Esophagus muscularis mucosa (tissue), 4 donors: ENCODE data around the gene CUL4B. TPM values are rescaled to one million over a fixed set of nuclear protein-coding genes. Genes with fewer than 3 reads are reported as not detected.

Source experiments
- DNase-seq: peaks from one replicate; pipeline ENCODE4 v3.0.0-alpha.2; 2017; ENCODE audit errors: extremely low spot score
- H3K27ac ChIP-seq, 4 donors: fragments of 200-600 bp; sonication (generic); replicated peaks in 1 of 4; 1 replicate in 3 of 4; 2 replicates in 1 of 4; pipeline ENCODE4 v1.5.1; 2016 to 2019; ENCODE audit warnings: mild to moderate bottlenecking in 1 of 4
- H3K27me3 ChIP-seq, 4 donors: fragments of 200-600 bp; sonication (generic); one replicate each; pipeline versions ENCODE4 v1.5.1 to v1.6.0; 2016 to 2019
- H3K36me3 ChIP-seq, 4 donors: fragments of 200-600 bp; sonication (generic); one replicate each; pipeline ENCODE4 v1.5.1; 2016 to 2019
- H3K4me1 ChIP-seq, 4 donors: fragments of 200-600 bp; sonication (generic); one replicate each; pipeline ENCODE4 v1.5.1; 2016 to 2019
- H3K4me3 ChIP-seq, 4 donors: fragments of 200-600 bp; sonication (generic); 1 replicate in 2 of 4; 2 replicates in 2 of 4; pipeline ENCODE4 v1.5.1; 2016 to 2019; ENCODE audit warnings: mild to moderate bottlenecking in 4 of 4, moderate library complexity in 1 of 4
- H3K9me3 ChIP-seq, 4 donors: fragments of 200-600 bp; sonication (generic); 1 replicate in 3 of 4; 2 replicates in 1 of 4; pipeline ENCODE4 v1.5.1; 2016 to 2019
- EP300 ChIP-seq: sonication (generic); formaldehyde crosslinking; IDR thresholded peaks from one replicate; pipeline ENCODE4 v1.6.1; 2017; ENCODE audit warnings: antibody characterized with exemption
- POLR2A ChIP-seq: fragments of 450-650 bp; IDR thresholded peaks from one replicate; pipeline ENCODE4 v1.6.1; 2017; ENCODE audit warnings: antibody characterized with exemption, moderate library complexity, mild to moderate bottlenecking, low read depth
- POLR2AphosphoS5 ChIP-seq, 2 donors: sonication (generic); formaldehyde crosslinking; IDR thresholded peaks; one replicate each; pipeline ENCODE4 v1.6.1; 2017; ENCODE audit warnings: antibody characterized with exemption in 2 of 2
- WGBS: methylation state at CpG from one replicate; pipeline ENCODE4 v1.1.5; 2018; 5-methylcytosine and 5-hydroxymethylcytosine counted together
- intact Hi-C: fragments of 100-400 bp; cut with DNase I; formaldehyde crosslinking; loops from one replicate; pipeline ENCODE4 v1.15.1; 2023
- total RNA-seq, 4 donors: library from RNA; depleted of rRNA; stranded (reverse); fragments of >200 nt; gene quantifications; one replicate each; pipeline versions ENCODE4 v1.1.0 to v1.2.1, GENCODE V29; 2016
- TF ChIP-seq, protein P1 (sequence below), 3 experiments: fragments of 200-600 bp in 2 of 3; fragments of 450-650 bp in 1 of 3; sonication (generic) in 2 of 3; IDR thresholded peaks; one replicate each; pipeline ENCODE4 v1.5.1; 2017 to 2019; ENCODE audit warnings: antibody characterized with exemption in 3 of 3, mild to moderate bottlenecking in 2 of 3, moderate library complexity in 1 of 3

Gene CUL4B
- total RNA-seq, 4 donors from 2014 or later = 31.5 to 45.7 (median 39.6) TPM

DNA sequence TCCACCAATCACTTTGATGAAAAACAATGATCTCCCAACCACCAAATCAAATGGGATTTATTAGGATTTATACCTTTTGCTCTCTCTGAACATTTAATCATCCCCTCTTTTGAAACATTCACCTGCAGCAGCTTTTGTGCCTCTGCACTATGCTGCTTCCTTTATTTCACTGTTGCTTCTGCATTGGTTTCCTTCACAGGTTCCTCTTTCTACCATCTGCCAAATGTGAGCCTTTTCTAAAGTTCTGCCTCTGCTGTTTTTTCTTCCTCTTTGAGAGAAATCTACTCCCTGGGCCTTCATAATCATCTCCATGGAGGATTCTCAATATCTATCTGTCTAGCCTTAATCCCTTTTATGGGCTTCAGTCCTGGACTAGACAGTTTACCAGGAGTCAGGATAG is 24.7 kb downstream of the CUL4B start:
- Histone ChIP-seq H3K36me3 (peaks cover 23 to 92% (median 49%) of the 10 kb centered on the region in 4 donors), H3K9me3 (no peaks in the 10 kb centered on the region), H3K27me3 (no peaks in the 10 kb centered on the region), H3K4me3 (no peak overlapping the region), H3K4me1 (no peaks in the 10 kb centered on the region), H3K27ac (no peak overlapping the region)
- TF ChIP-seq EP300 (no peak), POLR2A (no peak), POLR2AphosphoS5 (IDR thresholded peaks at IDR 0.05) (no peak)
- TF ChIP-seq, protein P1, sequence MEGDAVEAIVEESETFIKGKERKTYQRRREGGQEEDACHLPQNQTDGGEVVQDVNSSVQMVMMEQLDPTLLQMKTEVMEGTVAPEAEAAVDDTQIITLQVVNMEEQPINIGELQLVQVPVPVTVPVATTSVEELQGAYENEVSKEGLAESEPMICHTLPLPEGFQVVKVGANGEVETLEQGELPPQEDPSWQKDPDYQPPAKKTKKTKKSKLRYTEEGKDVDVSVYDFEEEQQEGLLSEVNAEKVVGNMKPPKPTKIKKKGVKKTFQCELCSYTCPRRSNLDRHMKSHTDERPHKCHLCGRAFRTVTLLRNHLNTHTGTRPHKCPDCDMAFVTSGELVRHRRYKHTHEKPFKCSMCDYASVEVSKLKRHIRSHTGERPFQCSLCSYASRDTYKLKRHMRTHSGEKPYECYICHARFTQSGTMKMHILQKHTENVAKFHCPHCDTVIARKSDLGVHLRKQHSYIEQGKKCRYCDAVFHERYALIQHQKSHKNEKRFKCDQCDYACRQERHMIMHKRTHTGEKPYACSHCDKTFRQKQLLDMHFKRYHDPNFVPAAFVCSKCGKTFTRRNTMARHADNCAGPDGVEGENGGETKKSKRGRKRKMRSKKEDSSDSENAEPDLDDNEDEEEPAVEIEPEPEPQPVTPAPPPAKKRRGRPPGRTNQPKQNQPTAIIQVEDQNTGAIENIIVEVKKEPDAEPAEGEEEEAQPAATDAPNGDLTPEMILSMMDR (IDR thresholded peaks at IDR 0.05) = no peak
- intact Hi-C loops = no loop called here
- DNase-seq = no peak

DNA sequence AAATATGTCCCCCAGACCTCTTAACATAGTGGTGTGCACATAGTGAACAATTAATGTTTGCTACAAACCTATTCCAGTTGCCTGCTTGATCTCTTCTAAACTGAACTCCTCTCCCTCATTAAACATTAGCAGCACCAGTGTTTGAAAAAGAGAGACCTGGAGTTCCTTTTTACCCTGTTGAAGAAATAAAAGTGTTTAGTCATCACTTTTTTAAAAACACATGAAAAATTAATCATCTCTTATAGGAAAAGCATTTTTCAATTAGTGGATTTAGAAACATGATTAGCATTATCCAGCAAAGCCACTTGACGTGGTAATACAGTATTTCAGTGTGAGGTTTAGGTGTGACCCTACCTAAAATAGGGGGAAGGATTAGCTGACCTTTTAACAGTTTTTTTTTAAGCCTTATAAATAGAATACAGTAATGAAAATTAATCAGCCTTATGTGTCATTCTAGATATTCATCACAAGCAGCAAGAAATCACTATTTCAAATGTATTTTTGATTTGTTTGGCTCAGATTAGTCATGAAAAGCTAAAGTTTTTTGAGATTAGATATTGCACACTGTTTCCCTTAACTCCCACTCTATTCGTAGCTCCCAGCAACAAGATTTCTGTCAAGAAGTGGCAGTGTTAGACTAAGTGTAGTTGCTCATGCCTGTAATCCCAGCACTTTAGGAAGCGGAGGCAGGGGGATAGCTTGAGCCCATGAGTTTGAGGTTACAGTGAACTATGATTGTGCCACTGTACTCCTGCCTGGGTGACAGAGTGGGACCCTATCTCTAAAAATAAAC is 26.2 kb downstream of the CUL4B start:
- H3K27ac ChIP-seq = no peak overlapping the region
- no peak for DNase-seq
- H3K4me1 ChIP-seq = no peaks in the 10 kb centered on the region
- peaks cover 23 to 91% (median 49%) of the 10 kb centered on the region in 4 donors for H3K36me3 ChIP-seq
- intact Hi-C loops = no loop called here
- no peaks in the 10 kb centered on the region for H3K27me3 ChIP-seq
- WGBS = 77% methylated on average over 3 of the region's 3 CpGs
- H3K4me3 ChIP-seq = no peak overlapping the region
- no peaks in the 10 kb centered on the region for H3K9me3 ChIP-seq
- TF ChIP-seq EP300 (no peak), POLR2A (no peak), POLR2AphosphoS5 (IDR thresholded peaks at IDR 0.05) (no peak)
- TF ChIP-seq, protein P1 (IDR thresholded peaks at IDR 0.05) = no peak

DNA sequence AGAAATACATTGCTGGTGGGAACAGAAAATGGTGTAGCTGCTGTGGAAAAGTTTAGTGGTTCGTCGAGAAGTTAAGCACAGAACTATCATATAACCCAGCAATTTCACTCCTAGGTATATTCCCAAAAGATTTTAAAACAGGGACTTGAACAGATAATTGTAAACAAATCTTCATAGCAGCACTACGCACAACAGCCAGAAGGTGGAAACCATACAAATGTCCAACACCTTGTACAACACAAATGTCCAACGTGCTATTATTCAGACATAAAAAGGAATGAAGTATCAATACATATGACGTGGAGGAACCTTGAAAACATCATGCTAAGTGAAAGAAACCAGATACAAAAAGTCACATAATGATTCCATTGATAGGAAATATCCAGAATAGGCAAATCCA is 37.9 kb downstream of the CUL4B start:
- Histone ChIP-seq H3K27ac (no peak overlapping the region), H3K27me3 (no peaks in the 10 kb centered on the region), H3K4me3 (no peak overlapping the region), H3K9me3 (no peaks in the 10 kb centered on the region), H3K4me1 (no peaks in the 10 kb centered on the region), H3K36me3 (peaks cover 0 to 17% (median 7%) of the 10 kb centered on the region in 4 donors)
- DNase-seq = no peak
- intact Hi-C loops = no loop called here
- TF ChIP-seq, protein P1 (IDR thresholded peaks at IDR 0.05) = no peak
- TF ChIP-seq EP300 (no peak), POLR2A (no peak), POLR2AphosphoS5 (IDR thresholded peaks at IDR 0.05) (no peak)
- WGBS = 86% methylated on average over 5 of the region's 5 CpGs

DNA sequence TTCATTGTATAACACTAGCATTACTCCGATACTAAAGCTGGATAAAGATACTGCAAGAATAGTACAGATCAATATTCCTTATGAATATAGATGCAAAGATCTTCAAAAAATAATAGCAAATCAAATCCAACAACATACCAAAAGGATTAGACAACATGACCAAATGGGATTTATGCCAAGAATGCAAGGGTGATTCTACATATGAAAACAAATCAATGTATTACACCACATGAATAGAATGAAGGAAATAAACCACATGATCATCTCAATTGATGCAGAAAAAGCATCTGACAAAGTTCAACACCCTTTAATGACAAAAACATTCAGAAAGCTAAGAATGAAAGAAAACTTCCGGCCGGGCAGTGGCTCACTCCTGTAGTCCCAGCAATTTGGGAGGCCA is 42.8 kb downstream of the CUL4B start:
- H3K36me3 ChIP-seq = no peaks in the 10 kb centered on the region
- intact Hi-C loops = no loop called here
- H3K4me1 ChIP-seq = no peaks in the 10 kb centered on the region
- no peak for TF ChIP-seq EP300
- no peak for TF ChIP-seq POLR2AphosphoS5 (IDR thresholded peaks at IDR 0.05)
- TF ChIP-seq POLR2A = no peak
- TF ChIP-seq, protein P1 (IDR thresholded peaks at IDR 0.05) = no peak
- H3K4me3 ChIP-seq = no peak overlapping the region
- no peaks in the 10 kb centered on the region for H3K27me3 ChIP-seq
- no peaks in the 10 kb centered on the region for H3K9me3 ChIP-seq
- H3K27ac ChIP-seq = no peak overlapping the region
- no peak for DNase-seq
- WGBS = 89% methylated on average over 3 of the region's 3 CpGs

DNA sequence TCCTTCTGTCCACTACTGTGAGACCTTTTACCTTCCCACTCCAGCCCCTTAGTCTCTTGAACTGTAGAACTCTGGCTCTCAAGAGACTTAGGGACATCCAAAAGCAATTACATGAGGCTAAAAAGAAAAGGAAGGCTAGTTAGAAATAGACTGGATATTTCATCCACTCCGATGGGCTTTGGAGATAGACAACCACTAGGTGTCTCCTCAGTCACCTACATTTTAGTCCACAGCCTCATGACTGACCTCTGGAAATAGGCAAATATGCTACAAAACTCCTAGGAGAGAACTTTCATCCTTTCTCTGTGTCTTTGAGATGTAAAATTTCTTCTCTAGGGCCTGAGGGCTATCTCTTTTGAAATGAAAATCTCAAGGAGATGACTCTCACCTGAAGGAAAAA is 46.5 kb downstream of the CUL4B start:
- Histone ChIP-seq H3K27me3 (no peaks in the 10 kb centered on the region), H3K36me3 (no peaks in the 10 kb centered on the region), H3K4me3 (no peak overlapping the region), H3K27ac (no peak overlapping the region), H3K4me1 (no peaks in the 10 kb centered on the region), H3K9me3 (no peaks in the 10 kb centered on the region)
- intact Hi-C loops = no loop called here
- DNase-seq = no peak
- WGBS = 44% methylated on average over 1 of the region's 1 CpG
- TF ChIP-seq, protein P1 (IDR thresholded peaks at IDR 0.05) = no peak
- no peak for TF ChIP-seq EP300
- no peak for TF ChIP-seq POLR2A
- no peak for TF ChIP-seq POLR2AphosphoS5 (IDR thresholded peaks at IDR 0.05)
